ENCODE results near the gene UNC5CL.
A peak's percentile ranks its signal among the peaks of the same experiment; 100 is the strongest.

Gene UNC5CL

GRCh38 chr6:41040940-41041536 is 2.0 kb upstream of the UNC5CL start:
- no peak for TF ChIP-seq CTCF (conservative IDR thresholded peaks at IDR 0.05; ENCODE audit: control insufficient read depth, insufficient read depth, low read depth, low read length)
- no peak overlapping the region for H3K4me3 ChIP-seq (ENCODE audit: control insufficient read depth, low read depth, low read length)
- DNase-seq (ENCODE audit: low read depth) = no peak

- no peak for TF ChIP-seq CTCF (conservative IDR thresholded peaks at IDR 0.05; ENCODE audit: control insufficient read depth, insufficient read depth, low read depth, low read length)
- DNase-seq (ENCODE audit: low read depth) = peak; percentile 24
- H3K4me3 ChIP-seq (ENCODE audit: control insufficient read depth, low read depth, low read length) = no peak overlapping the region
Measured at GRCh38 chr6:41040101-41040939, 1.3 kb upstream of the UNC5CL start.

- H3K4me3 ChIP-seq (ENCODE audit: control insufficient read depth, low read depth, low read length) = no peak overlapping the region
- no peak for TF ChIP-seq CTCF (conservative IDR thresholded peaks at IDR 0.05; ENCODE audit: control insufficient read depth, insufficient read depth, low read depth, low read length)
- no peak for DNase-seq (ENCODE audit: low read depth)
Measured at GRCh38 chr6:41038205-41038604, 816 bp downstream of the UNC5CL start.

- peak; percentile 52 for DNase-seq (ENCODE audit: low read depth)
- H3K4me3 ChIP-seq (ENCODE audit: control insufficient read depth, low read depth, low read length) = no peak overlapping the region
Measured at GRCh38 chr6:41037107-41037900, 1.7 kb downstream of the UNC5CL start.

GRCh38 chr6:41036601-41037000 is 2.4 kb downstream of the UNC5CL start:
- H3K4me3 ChIP-seq (ENCODE audit: control insufficient read depth, low read depth, low read length) = no peak overlapping the region
- TF ChIP-seq CTCF (conservative IDR thresholded peaks at IDR 0.05; ENCODE audit: control insufficient read depth, insufficient read depth, low read depth, low read length) = no peak
- DNase-seq (ENCODE audit: low read depth) = no peak

More at GRCh38 chr6:41037107-41037900, 1.7 kb downstream of the UNC5CL start:
- TF ChIP-seq CTCF (conservative IDR thresholded peaks at IDR 0.05; ENCODE audit: control insufficient read depth, insufficient read depth, low read depth, low read length) = no peak

GRCh38 chr6:41036186-41036585 is 2.8 kb downstream of the UNC5CL start:
- TF ChIP-seq CTCF (conservative IDR thresholded peaks at IDR 0.05; ENCODE audit: control insufficient read depth, insufficient read depth, low read depth, low read length) = no peak
- no peak for DNase-seq (ENCODE audit: low read depth)
- no peak overlapping the region for H3K4me3 ChIP-seq (ENCODE audit: control insufficient read depth, low read depth, low read length)
